ENCODE results near the gene RHOA.

RHOA gene

GRCh38 chr3:49411968-49412631 lies at the start of gene RHOA, which contains the start of gene TCTA:
Gene RHOA (minus strand): TSS chr3:49411976. CDS start chr3:49375589, 36,387 bp downstream.
Gene TCTA (plus strand): TSS chr3:49412423. CDS start chr3:49412427, 4 bp downstream.
- DNase-seq = peak; percentile 87

GRCh38 chr3:49460956-49461355 lies 49.2 kb upstream of the RHOA start:
- DNase-seq = no peak

GRCh38 chr3:49460188-49460890 lies 48.6 kb upstream of the RHOA start:
- DNase-seq = no peak

- no peak for DNase-seq
Measured at GRCh38 chr3:49456466-49456865, 44.7 kb upstream of the RHOA start.

- DNase-seq = no peak
Measured at GRCh38 chr3:49454898-49455681, 43.3 kb upstream of the RHOA start.

GRCh38 chr3:49454458-49454857 lies 42.7 kb upstream of the RHOA start:
- DNase-seq = no peak

GRCh38 chr3:49453621-49454020 lies 41.8 kb upstream of the RHOA start:
- DNase-seq = no peak

GRCh38 chr3:49445391-49445790 lies 33.6 kb upstream of the RHOA start:
- no peak for DNase-seq

GRCh38 chr3:49434731-49435130 lies 23.0 kb upstream of the RHOA start:
- DNase-seq = no peak

GRCh38 chr3:49428752-49429080 lies 16.9 kb upstream of the RHOA start:
- no peak for DNase-seq

- DNase-seq = no peak
Measured at GRCh38 chr3:49427586-49427985, 15.8 kb upstream of the RHOA start.

GRCh38 chr3:49424816-49425215 lies 13.0 kb upstream of the RHOA start:
- DNase-seq = no peak

- DNase-seq = no peak
Measured at GRCh38 chr3:49422379-49423248, 10.8 kb upstream of the RHOA start, which contains the start of gene AMT. Gene AMT (minus strand): TSS chr3:49422473. CDS start chr3:49422450, 23 bp downstream.

- DNase-seq = no peak
Measured at GRCh38 chr3:49421890-49422378, 10.2 kb upstream of the RHOA start.

- DNase-seq = no peak
Measured at GRCh38 chr3:49417516-49418120, 5.8 kb upstream of the RHOA start.

- DNase-seq = no peak
Measured at GRCh38 chr3:49416867-49417266, 5.1 kb upstream of the RHOA start.

GRCh38 chr3:49415931-49416601 lies 4.3 kb upstream of the RHOA start:
- no peak for DNase-seq

- no peak for DNase-seq
Measured at GRCh38 chr3:49414753-49415152, 3.0 kb upstream of the RHOA start.

- no peak for DNase-seq
Measured at GRCh38 chr3:49413338-49413734, 1.6 kb upstream of the RHOA start.

- no peak for DNase-seq
Measured at GRCh38 chr3:49412632-49413337, 1.0 kb upstream of the RHOA start.

- DNase-seq = no peak
Measured at GRCh38 chr3:49411535-49411967, 225 bp downstream of the RHOA start.
